Coronary artery (tissue), 2 donors: ENCODE results near the gene DNTTIP2.

Experiments used
- DNase-seq: peaks from one replicate; pipeline ENCODE4 v3.0.0-alpha.2; 2017; ENCODE audit warnings: low spot score
- H3K27ac ChIP-seq, 2 donors: fragments of 200-600 bp; sonication (generic); one replicate each; pipeline ENCODE4 v1.5.1; 2016 to 2019
- H3K4me3 ChIP-seq: fragments of 200-600 bp; sonication (generic); 2 replicates; pipeline ENCODE4 v1.5.1; 2016; ENCODE audit warnings: mild to moderate bottlenecking, moderate library complexity
- TF ChIP-seq, protein P1 (sequence below): fragments of 200-600 bp; sonication (generic); IDR thresholded peaks from one replicate; pipeline ENCODE4 v1.5.1; 2019; ENCODE audit warnings: antibody characterized with exemption

The DNTTIP2 gene

DNA sequence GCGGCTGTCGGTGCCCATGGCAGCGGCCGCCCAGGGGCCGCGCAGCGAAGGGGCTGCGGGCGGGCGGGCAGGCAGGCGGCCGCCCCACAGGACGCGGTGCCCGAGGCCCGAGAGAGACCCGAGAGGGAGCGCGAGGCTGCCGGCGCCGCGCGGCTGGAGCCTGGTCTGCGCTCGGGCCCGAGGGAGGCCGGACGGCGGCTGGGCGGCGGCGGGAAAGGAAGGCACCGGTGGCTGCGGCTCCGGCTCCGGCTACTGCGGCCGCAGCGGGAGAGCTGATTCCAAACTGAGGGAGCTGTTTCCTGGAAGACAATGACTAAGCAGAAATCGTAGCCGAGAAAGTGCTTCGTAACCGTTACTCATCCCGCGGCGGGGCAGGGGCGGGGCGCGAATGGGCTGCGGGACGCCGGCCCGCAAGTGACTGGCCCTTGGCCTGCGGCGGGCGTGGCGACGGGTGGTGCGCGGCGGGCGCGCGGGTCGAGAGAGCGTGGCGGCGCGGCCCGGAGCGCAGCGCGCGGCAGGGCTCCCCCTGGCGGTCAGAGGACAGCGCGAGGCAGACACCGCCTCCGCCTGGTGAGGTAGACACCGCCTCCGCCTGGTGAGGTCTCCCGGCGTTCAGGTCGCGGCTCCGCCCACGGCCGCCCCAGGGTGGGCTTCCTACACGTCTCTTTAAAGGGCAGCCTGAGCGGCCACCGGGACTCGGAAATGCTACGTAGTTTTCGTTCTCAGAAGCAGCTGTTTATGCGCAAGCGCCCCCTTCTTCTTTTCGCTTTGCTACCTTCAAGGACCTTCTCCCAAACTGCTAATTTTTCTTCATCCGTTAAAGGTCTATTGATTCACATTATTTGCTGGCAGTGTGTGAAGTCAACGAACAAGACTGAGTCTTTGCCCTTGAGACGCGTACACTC lies 30.4 kb upstream of the DNTTIP2 start, which contains the start of gene GCLM:
Gene GCLM (minus strand): TSS at position 285 of the 905 bp plus-strand sequence. CDS start 267 bp downstream, at position 18.
- peak; percentile 95 for DNase-seq
- Histone ChIP-seq H3K4me3 (peak within 1 kb of the TSS; percentile 88), H3K27ac (peak within 1 kb of the TSS; percentile 65 to 90)
- TF ChIP-seq, protein P1, sequence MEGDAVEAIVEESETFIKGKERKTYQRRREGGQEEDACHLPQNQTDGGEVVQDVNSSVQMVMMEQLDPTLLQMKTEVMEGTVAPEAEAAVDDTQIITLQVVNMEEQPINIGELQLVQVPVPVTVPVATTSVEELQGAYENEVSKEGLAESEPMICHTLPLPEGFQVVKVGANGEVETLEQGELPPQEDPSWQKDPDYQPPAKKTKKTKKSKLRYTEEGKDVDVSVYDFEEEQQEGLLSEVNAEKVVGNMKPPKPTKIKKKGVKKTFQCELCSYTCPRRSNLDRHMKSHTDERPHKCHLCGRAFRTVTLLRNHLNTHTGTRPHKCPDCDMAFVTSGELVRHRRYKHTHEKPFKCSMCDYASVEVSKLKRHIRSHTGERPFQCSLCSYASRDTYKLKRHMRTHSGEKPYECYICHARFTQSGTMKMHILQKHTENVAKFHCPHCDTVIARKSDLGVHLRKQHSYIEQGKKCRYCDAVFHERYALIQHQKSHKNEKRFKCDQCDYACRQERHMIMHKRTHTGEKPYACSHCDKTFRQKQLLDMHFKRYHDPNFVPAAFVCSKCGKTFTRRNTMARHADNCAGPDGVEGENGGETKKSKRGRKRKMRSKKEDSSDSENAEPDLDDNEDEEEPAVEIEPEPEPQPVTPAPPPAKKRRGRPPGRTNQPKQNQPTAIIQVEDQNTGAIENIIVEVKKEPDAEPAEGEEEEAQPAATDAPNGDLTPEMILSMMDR: peak; percentile 87

DNA sequence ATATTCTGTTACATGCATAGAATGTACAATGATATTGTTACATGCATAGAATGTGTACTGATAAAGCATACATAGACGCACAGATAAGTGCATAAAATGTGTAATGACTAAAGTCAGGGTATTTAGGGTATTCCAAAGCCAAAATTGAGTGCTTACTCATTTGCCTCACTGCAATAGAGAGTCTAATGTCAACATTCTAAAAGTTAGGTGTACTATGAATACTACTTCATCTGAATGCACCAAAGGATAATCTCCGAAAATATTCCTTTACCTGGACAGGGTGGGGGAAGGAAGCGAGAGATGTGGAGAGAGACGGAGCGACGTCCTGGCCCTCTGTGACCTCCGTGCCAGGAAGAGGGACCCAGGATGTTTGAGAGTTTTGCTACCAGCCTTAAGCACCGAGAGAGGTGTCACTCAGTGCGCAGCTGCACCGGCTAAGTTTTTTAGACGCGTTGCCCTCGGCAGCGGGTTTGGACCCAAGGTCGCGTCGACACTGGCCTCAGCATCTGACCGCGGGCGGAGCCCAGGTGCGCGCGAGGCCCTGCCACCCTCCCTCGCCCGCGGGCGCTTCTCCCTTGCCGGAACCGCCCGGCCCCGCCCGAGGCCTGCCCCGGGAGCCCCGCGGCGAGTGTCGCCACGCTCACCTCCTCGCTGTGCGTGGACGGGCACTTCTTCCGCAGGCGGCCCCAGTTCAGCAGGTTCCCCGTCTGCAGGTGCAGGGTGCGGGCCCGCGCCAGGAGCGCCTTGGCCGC lies 29.6 kb upstream of the DNTTIP2 start:
- DNase-seq: peak; percentile 76
- Histone ChIP-seq H3K4me3 (peak overlapping the region; percentile 88), H3K27ac (peak overlapping the region; percentile 65 to 90)
- TF ChIP-seq, protein P1: no peak

DNA sequence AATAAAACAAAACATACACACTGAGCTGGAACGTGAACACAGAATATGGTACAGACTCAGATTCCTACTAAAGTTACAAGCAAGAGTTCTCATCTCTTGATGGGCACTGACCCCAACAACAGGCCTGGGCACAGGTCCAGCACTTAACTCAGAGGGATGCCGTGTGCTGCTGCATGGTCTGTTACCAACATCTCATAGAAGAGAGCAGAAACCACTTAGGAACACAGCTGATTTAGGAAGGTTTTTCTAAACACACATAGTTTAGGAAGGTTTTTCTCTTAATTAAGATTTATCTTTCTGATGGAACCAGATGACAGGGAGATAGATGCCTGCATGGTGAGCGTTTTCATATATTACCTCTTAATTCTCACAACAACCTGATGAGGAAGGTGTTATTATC lies 28.7 kb upstream of the DNTTIP2 start:
- TF ChIP-seq, protein P1: no peak
- no peak for DNase-seq
- H3K4me3 ChIP-seq: peak overlapping the region; percentile 88
- no peak overlapping the region for H3K27ac ChIP-seq

DNA sequence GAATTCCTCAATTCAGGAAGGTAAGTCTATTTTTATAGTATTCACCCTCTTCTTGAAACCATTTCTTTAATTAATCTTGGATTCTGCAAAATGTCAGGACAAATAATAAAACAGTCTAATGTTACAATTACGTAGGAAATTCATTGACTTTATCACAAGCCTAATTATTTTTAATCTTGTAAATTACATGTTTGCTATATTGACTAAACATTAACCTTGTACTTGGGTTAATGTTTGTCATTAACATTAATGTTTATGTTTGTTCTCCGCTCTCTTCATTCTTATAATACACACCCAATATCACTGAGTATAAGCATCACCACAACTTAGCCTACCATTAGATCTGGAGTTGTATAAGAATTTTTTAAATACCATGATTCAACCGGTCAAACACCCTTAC lies 27.5 kb upstream of the DNTTIP2 start:
- TF ChIP-seq, protein P1: no peak
- H3K4me3 ChIP-seq: no peak overlapping the region
- H3K27ac ChIP-seq: no peak overlapping the region
- DNase-seq: no peak

DNA sequence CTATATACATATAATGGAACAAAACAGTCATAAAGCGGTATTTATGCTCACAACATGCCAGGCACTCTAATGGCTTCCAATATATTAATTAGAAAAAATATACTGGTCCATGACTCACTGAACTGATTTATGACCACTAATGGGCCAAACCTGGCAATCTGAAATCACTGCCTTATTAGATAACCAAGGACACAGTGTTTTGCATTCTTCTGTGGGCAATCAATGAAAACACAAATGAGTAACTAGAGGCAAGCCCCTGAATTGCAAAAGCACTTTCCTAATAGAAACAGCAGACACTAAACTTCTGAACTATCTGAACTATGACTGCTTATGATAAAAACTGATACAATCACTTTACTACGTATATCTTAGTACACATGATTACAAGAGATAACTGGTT lies 26.7 kb upstream of the DNTTIP2 start:
- Histone ChIP-seq H3K4me3 (no peak overlapping the region), H3K27ac (no peak overlapping the region)
- DNase-seq: no peak
- TF ChIP-seq, protein P1: no peak

DNA sequence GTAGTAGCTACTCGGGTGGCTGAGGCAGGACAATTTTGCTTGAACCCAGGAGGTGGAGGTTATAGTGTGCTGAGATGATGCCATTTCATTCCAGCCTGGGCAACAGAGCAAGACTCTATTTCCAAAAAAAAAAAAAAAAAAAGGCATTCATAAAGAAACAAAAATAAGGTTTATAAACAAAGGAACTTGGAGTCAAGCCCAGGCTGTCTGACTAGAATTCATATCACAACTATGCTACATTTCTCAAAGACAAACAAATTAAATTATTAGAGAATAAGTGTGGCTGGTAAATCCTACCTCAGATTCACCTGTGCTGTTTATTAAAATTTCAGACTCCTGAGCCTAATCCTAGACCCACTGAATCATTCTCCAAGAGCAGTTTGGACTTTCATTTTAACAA lies 26.0 kb upstream of the DNTTIP2 start:
- no peak for DNase-seq
- TF ChIP-seq, protein P1: no peak
- Histone ChIP-seq H3K27ac (no peak overlapping the region), H3K4me3 (no peak overlapping the region)
